ENCODE measurements around the gene DVL1.
A peak's percentile ranks its signal among the peaks of the same experiment; 100 is the strongest.
"Not testable (repeated sequence)": the region's sequence is repeated elsewhere in the genome, so short reads cannot be mapped to it uniquely, and the experiment has no call there.

Gene DVL1

GRCh38 chr1:1373051-1373814, 24.0 kb upstream of the DVL1 start:
- Histone ChIP-seq H3K4me1 (ENCODE audit: control insufficient read depth, low read depth, low read length) (no peaks in the 10 kb centered on the region), H3K56ac (ENCODE audit: low read length) (no peak overlapping the region), H3K79me2 (ENCODE audit: control insufficient read depth, insufficient read depth, low read length) (peaks cover 10% of the 10 kb centered on the region), H2BK15ac (replicated peaks; ENCODE audit: low read depth) (no peak overlapping the region), H3K27me3 (ENCODE audit: insufficient read depth, low read length, poor library complexity) (no peaks in the 10 kb centered on the region), H3K4ac (ENCODE audit: low read depth, low read length) (no peak overlapping the region), H3K79me1 (ENCODE audit: low read length) (peaks cover 7% of the 10 kb centered on the region), H2BK5ac (ENCODE audit: low read length) (no peak overlapping the region), H2BK120ac (ENCODE audit: low read depth, low read length) (no peak overlapping the region), H2AK5ac (ENCODE audit: low read length) (no peak overlapping the region), H3K18ac (ENCODE audit: low read length) (no peak overlapping the region), H3K27ac (ENCODE audit: low read depth, low read length) (no peak overlapping the region), H3K4me3 (ENCODE audit: low read length) (no peak overlapping the region), H3K23ac (ENCODE audit: low read length) (no peak overlapping the region), H3K4me2 (ENCODE audit: low read length) (no peak overlapping the region), H4K8ac (ENCODE audit: low read depth, low read length) (no peak overlapping the region), H3K36me3 (ENCODE audit: control insufficient read depth, insufficient read depth, low read length) (no peaks in the 10 kb centered on the region), H3K9ac (ENCODE audit: low read length) (no peak overlapping the region), H4K5ac (ENCODE audit: low read length) (no peak overlapping the region)
- no CpG with 5 or more reads among the region's 26 CpGs for WGBS (ENCODE audit: extremely low coverage, insufficient coverage, low lambda C conversion rate)
- DNase-seq, result no peak

DNA sequence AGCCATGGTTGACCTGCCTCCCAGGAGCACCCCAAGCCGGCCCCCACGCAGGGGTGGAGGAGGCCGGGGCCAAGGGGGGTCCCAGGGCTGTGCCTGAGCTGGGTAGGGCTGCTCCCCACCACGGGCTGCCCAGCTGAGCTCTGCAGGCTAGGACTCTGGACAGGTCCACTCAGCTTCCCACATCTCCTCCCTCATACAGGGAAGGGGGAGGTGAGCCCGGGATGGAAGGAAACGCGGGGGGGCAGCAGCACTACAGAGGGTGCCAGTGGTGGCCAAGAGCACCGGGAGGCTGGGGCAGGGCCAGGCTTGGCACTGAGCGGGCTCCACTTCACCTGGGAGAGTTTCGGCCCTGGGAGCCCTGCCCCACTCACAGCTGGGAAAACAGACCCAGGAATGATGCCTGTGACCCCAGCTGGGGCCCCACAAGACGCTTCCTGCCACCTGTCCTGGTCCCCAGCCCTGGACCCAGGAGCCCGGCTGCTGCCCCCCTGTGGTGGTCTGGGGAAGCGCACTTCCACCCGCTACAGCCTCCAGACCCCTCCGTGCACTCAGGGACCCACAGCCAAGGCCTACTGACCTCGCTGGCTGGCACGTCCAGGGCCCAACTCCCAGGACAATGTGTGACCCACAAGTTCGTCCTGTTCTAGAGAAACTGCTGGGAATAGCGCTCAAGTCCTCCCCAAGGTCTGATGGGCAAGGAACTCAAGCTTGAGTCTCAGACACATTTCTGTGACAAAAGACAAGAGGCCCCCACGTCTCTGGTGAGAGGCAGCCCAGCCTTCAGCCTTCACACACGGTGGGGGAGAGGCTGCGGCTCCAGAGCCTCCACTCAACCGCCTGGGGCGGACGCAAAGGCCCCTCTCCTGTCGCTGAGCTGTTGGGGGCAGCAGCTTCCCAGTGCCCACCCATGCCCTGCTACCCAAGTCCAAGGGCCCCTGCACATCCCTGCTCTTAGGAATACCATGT, 22.8 kb upstream of the DVL1 start:
- H3K4me2 ChIP-seq (ENCODE audit: low read length), result no peak overlapping the region
- H2AK5ac ChIP-seq (ENCODE audit: low read length), result no peak overlapping the region
- H3K4me3 ChIP-seq (ENCODE audit: low read length), result no peak overlapping the region
- H3K36me3 ChIP-seq (ENCODE audit: control insufficient read depth, insufficient read depth, low read length), result no peaks in the 10 kb centered on the region
- no peak overlapping the region for H3K27ac ChIP-seq (ENCODE audit: low read depth, low read length)
- no peak overlapping the region for H4K5ac ChIP-seq (ENCODE audit: low read length)
- H2BK120ac ChIP-seq (ENCODE audit: low read depth, low read length), result no peak overlapping the region
- no CpG with 5 or more reads among the region's 26 CpGs for WGBS (ENCODE audit: extremely low coverage, insufficient coverage, low lambda C conversion rate)
- H3K4me1 ChIP-seq (ENCODE audit: control insufficient read depth, low read depth, low read length), result no peaks in the 10 kb centered on the region
- H3K27me3 ChIP-seq (ENCODE audit: insufficient read depth, low read length, poor library complexity), result no peaks in the 10 kb centered on the region
- H3K56ac ChIP-seq (ENCODE audit: low read length), result peak overlapping the region; percentile 56
- H3K18ac ChIP-seq (ENCODE audit: low read length), result no peak overlapping the region
- no peak overlapping the region for H2BK15ac ChIP-seq (replicated peaks; ENCODE audit: low read depth)
- no peak overlapping the region for H3K23ac ChIP-seq (ENCODE audit: low read length)
- no peak overlapping the region for H3K9ac ChIP-seq (ENCODE audit: low read length)
- no peak overlapping the region for H4K8ac ChIP-seq (ENCODE audit: low read depth, low read length)
- H3K4ac ChIP-seq (ENCODE audit: low read depth, low read length), result no peak overlapping the region
- H2BK5ac ChIP-seq (ENCODE audit: low read length), result no peak overlapping the region
- H3K79me2 ChIP-seq (ENCODE audit: control insufficient read depth, insufficient read depth, low read length), result peaks cover 10% of the 10 kb centered on the region
- H3K79me1 ChIP-seq (ENCODE audit: low read length), result peaks cover 7% of the 10 kb centered on the region
- DNase-seq, result peak; percentile 66

DNA sequence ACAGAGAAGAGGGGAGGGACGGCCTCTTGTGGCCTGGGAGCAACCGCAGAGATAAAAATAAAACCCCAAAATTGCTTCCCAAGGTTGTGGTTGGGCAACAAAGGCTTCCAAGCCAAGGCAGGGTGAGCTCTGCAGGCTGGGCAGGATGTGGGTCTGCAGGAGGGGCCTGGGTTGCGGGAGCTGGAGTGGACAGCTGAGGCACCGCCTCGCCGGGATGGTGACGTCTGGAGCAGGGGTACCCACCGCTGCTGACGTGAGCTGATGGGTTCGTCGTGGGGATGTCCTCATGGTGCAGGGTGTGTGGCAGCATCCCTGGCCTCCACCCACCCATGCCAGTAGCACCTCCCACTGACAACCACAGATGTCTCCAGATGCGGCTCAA, 22.1 kb upstream of the DVL1 start:
- WGBS (ENCODE audit: extremely low coverage, insufficient coverage, low lambda C conversion rate), result no CpG with 5 or more reads among the region's 12 CpGs
- Histone ChIP-seq H3K9ac (ENCODE audit: low read length) (no peak overlapping the region), H3K4ac (ENCODE audit: low read depth, low read length) (no peak overlapping the region), H3K4me2 (ENCODE audit: low read length) (no peak overlapping the region), H3K36me3 (ENCODE audit: control insufficient read depth, insufficient read depth, low read length) (no peaks in the 10 kb centered on the region), H2BK5ac (ENCODE audit: low read length) (no peak overlapping the region), H3K23ac (ENCODE audit: low read length) (no peak overlapping the region), H3K4me1 (ENCODE audit: control insufficient read depth, low read depth, low read length) (no peaks in the 10 kb centered on the region), H3K79me2 (ENCODE audit: control insufficient read depth, insufficient read depth, low read length) (peaks cover 10% of the 10 kb centered on the region), H3K27me3 (ENCODE audit: insufficient read depth, low read length, poor library complexity) (no peaks in the 10 kb centered on the region), H3K18ac (ENCODE audit: low read length) (no peak overlapping the region), H3K4me3 (ENCODE audit: low read length) (no peak overlapping the region), H2BK120ac (ENCODE audit: low read depth, low read length) (no peak overlapping the region), H4K8ac (ENCODE audit: low read depth, low read length) (no peak overlapping the region), H4K5ac (ENCODE audit: low read length) (no peak overlapping the region), H3K56ac (ENCODE audit: low read length) (no peak overlapping the region), H3K27ac (ENCODE audit: low read depth, low read length) (no peak overlapping the region), H3K79me1 (ENCODE audit: low read length) (peaks cover 7% of the 10 kb centered on the region), H2AK5ac (ENCODE audit: low read length) (no peak overlapping the region), H2BK15ac (replicated peaks; ENCODE audit: low read depth) (no peak overlapping the region)
- DNase-seq, result no peak

DNA sequence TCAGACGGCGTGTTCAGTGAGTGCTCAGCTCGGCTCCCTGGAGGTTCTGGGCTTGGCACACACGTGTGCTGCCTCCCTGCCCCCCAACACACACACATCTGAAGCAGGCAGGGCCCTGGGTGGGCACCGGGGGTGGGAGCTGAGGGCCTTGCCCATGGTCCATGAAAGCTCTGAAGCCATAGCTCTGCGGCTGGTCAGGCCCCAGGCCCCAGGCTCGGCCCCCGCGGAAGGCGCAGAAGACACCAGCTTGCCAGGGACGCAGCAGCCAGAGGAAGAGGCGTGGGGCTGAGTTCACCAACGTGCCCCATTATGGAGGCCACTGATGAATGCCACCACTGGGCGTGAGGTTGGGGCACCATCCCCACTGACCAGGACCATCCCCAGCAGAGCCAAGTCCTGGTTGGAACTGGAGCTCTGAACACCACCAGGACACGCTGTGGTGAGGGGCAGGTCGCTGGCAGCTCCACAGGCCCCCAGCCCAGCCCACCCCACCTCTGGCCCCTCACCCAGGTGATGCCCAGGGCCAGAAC, 21.6 kb upstream of the DVL1 start:
- Histone ChIP-seq H3K4me3 (ENCODE audit: low read length) (no peak overlapping the region), H2AK5ac (ENCODE audit: low read length) (no peak overlapping the region), H3K79me2 (ENCODE audit: control insufficient read depth, insufficient read depth, low read length) (peaks cover 10% of the 10 kb centered on the region), H3K56ac (ENCODE audit: low read length) (no peak overlapping the region), H3K36me3 (ENCODE audit: control insufficient read depth, insufficient read depth, low read length) (no peaks in the 10 kb centered on the region), H2BK120ac (ENCODE audit: low read depth, low read length) (no peak overlapping the region), H3K79me1 (ENCODE audit: low read length) (peaks cover 7% of the 10 kb centered on the region), H3K23ac (ENCODE audit: low read length) (no peak overlapping the region), H3K4me1 (ENCODE audit: control insufficient read depth, low read depth, low read length) (no peaks in the 10 kb centered on the region), H4K8ac (ENCODE audit: low read depth, low read length) (no peak overlapping the region), H4K5ac (ENCODE audit: low read length) (no peak overlapping the region), H2BK15ac (replicated peaks; ENCODE audit: low read depth) (no peak overlapping the region), H2BK5ac (ENCODE audit: low read length) (no peak overlapping the region), H3K18ac (ENCODE audit: low read length) (no peak overlapping the region), H3K27ac (ENCODE audit: low read depth, low read length) (no peak overlapping the region), H3K9ac (ENCODE audit: low read length) (no peak overlapping the region), H3K4me2 (ENCODE audit: low read length) (no peak overlapping the region), H3K27me3 (ENCODE audit: insufficient read depth, low read length, poor library complexity) (no peaks in the 10 kb centered on the region), H3K4ac (ENCODE audit: low read depth, low read length) (no peak overlapping the region)
- no CpG with 5 or more reads among the region's 16 CpGs for WGBS (ENCODE audit: extremely low coverage, insufficient coverage, low lambda C conversion rate)
- DNase-seq, result no peak

DNA sequence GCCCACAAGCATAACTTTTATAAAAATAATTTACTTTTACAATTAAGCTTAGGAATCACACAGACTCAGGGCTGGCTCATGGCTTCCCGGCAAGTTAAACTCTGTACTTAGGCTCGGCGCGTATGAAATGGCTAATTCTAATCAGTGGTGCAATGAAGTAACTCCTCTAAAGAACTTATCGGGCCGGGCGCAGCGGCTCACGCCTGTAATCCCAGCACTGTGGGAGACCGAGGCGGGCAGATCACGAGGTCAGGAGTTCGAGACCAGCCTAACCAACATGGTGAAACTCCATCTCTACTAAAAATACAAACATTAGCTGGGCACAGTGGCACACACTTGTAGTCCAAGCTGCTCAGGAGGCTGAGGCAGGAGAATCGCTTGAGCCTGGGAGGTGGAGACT, 20.9 kb upstream of the DVL1 start:
- H2BK15ac ChIP-seq (replicated peaks; ENCODE audit: low read depth); H3K4me3 ChIP-seq (ENCODE audit: low read length); H2BK5ac ChIP-seq (ENCODE audit: low read length); H3K18ac ChIP-seq (ENCODE audit: low read length); H2BK120ac ChIP-seq (ENCODE audit: low read depth, low read length); H3K27me3 ChIP-seq (ENCODE audit: insufficient read depth, low read length, poor library complexity); H2AK5ac ChIP-seq (ENCODE audit: low read length); H3K4ac ChIP-seq (ENCODE audit: low read depth, low read length); H3K9ac ChIP-seq (ENCODE audit: low read length); H3K56ac ChIP-seq (ENCODE audit: low read length); H3K79me2 ChIP-seq (ENCODE audit: control insufficient read depth, insufficient read depth, low read length); H3K27ac ChIP-seq (ENCODE audit: low read depth, low read length); H3K79me1 ChIP-seq (ENCODE audit: low read length); H4K5ac ChIP-seq (ENCODE audit: low read length); H4K8ac ChIP-seq (ENCODE audit: low read depth, low read length); DNase-seq; H3K36me3 ChIP-seq (ENCODE audit: control insufficient read depth, insufficient read depth, low read length); H3K4me2 ChIP-seq (ENCODE audit: low read length); H3K23ac ChIP-seq (ENCODE audit: low read length); H3K4me1 ChIP-seq (ENCODE audit: control insufficient read depth, low read depth, low read length): not testable (repeated sequence)
- no CpG with 5 or more reads among the region's 14 CpGs for WGBS (ENCODE audit: extremely low coverage, insufficient coverage, low lambda C conversion rate)
